Mucosa of gallbladder (tissue), 1 donor: ENCODE data around the gene FAM114A1. TPM values are rescaled to one million over a fixed set of nuclear protein-coding genes. Genes with fewer than 3 reads are reported as not detected.

Experiments used
- total RNA-seq: library from RNA; stranded (reverse); gene quantifications from one replicate; pipeline ENCODE4 v1.2.1, GENCODE V29; 2021
- donor health status: DM: no; HTN: no; CAD: no.

FAM114A1 gene
- total RNA-seq, 1 donor from 2014 or later, result 80.6 TPM

Other genes with a start within 250 kb of the FAM114A1 start
- 81.0 TPM for gene KLF3, start 203.6 kb upstream of the FAM114A1 start, total RNA-seq
- gene TLR10, start 84.8 kb upstream of the FAM114A1 start, total RNA-seq, result 0.98 TPM
- gene TLR1, start 63.0 kb upstream of the FAM114A1 start, total RNA-seq, result 16.6 TPM
- 4.3 TPM for gene TLR6, start 11.0 kb upstream of the FAM114A1 start, total RNA-seq
- gene TMEM156, start 164.6 kb downstream of the FAM114A1 start, total RNA-seq, result 3.3 TPM
- 29.6 TPM for gene KLHL5, start 194.4 kb downstream of the FAM114A1 start, total RNA-seq